ACC112 (cell line): ENCODE data around the gene MIGA2.
A peak's percentile ranks its signal among the peaks of the same experiment; 100 is the strongest.
"Not testable (repeated sequence)": the region's sequence is repeated elsewhere in the genome, so short reads cannot be mapped to it uniquely, and the experiment has no call there.

Source experiments
- H2AFZ ChIP-seq: fragments of 200-600 bp; sonication (generic); one replicate; pipeline ENCODE4 v1.6.0; 2017; ENCODE audit warnings: antibody characterized with exemption, low read length; ENCODE audit not compliant: unreplicated experiment
- H3K27ac ChIP-seq: fragments of 200-600 bp; sonication (generic); 2 replicates; pipeline ENCODE4 v1.5.1; 2014; ENCODE audit warnings: low read depth, mild to moderate bottlenecking, antibody characterized with exemption, low read length, moderate library complexity
- H3K27me3 ChIP-seq: fragments of 200-600 bp; sonication (generic); 2 replicates; pipeline ENCODE4 v1.6.1; 2014; ENCODE audit warnings: mild to moderate bottlenecking, antibody characterized with exemption, low read length, moderate library complexity, mixed read lengths; ENCODE audit not compliant: insufficient read depth
- H3K36me3 ChIP-seq: fragments of 200-600 bp; sonication (generic); 2 replicates; pipeline ENCODE4 v1.6.1; 2016; ENCODE audit warnings: mild to moderate bottlenecking, antibody characterized with exemption, low read length, moderate library complexity, mixed read lengths; ENCODE audit not compliant: insufficient read depth
- H3K4me1 ChIP-seq: fragments of 200-600 bp; sonication (generic); one replicate; pipeline ENCODE4 v1.6.1; 2016; ENCODE audit warnings: low read length, mixed read lengths; ENCODE audit not compliant: insufficient read depth, unreplicated experiment, control insufficient read depth
- H3K4me3 ChIP-seq: fragments of 200-600 bp; sonication (generic); 2 replicates; pipeline ENCODE4 v1.5.1; 2014; ENCODE audit warnings: mild to moderate bottlenecking, low read depth, low read length
- H3K79me2 ChIP-seq: fragments of 200-600 bp; sonication (generic); one replicate; pipeline ENCODE4 v1.6.0; 2016; ENCODE audit warnings: low read length; ENCODE audit not compliant: control insufficient read depth, unreplicated experiment, insufficient read depth

Gene MIGA2

DNA sequence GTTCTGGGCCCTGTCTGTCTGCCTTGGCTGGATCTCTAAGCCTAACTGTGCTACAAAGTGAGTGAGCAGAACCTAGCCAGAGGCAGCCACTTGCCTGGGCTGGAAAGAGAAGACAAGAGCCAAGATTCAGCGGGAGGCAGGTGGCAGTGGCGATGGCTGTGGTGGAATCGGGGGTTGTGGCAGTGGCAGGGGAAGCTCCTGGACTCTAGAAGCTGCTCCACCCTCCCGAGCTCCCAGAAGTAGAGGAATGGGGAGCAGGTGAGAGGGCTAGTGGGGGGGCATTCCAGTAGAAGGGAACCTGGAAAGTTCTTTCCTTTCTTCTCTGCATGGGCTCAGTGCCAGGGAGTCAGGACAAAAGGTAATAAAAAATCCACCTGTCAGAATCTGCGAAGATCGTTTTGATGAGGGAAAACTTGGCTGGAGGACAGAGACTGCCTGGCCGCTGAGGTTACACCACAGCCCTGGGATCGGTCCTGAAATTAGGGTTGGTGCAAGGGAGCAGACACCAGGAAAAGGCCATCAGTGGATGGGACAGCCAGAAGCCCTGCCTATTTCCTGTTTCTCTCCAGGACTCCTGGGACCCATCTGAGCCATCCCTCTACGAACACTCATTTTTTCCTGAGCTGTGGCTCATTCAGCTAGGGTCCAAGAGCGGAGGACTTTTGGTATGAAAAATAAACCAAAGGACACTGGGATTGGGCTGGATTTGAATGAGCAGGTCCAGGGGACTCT is 72.5 kb downstream of the MIGA2 start:
- Histone ChIP-seq H2AFZ (no peak overlapping the region), H3K27ac (no peak overlapping the region)

DNA sequence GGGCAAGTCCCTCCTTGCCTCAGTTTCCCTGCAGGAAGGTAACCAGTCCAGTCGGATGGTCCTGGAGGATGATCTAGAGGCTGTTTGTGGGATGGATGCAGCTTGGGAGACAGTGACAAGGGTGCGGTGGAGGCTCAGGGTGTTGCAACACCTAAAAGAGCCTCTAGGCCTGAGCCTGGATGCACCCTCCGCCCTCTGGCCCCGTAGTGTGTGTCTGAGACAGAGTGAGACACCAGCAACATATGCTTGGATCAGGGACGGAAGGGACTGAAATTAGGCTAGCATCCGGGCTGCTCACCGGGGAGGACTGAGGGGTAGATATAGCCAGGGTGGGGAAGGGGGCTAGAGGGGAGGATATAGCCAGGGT is 73.1 kb downstream of the MIGA2 start:
- no peaks in the 10 kb centered on the region for H3K27me3 ChIP-seq
- peaks cover 38% of the 10 kb centered on the region for H3K79me2 ChIP-seq
- no peaks in the 10 kb centered on the region for H3K36me3 ChIP-seq
- H3K27ac ChIP-seq: no peak overlapping the region
- H3K4me3 ChIP-seq: peak overlapping the region; percentile 100
- peaks cover 9% of the 10 kb centered on the region for H3K4me1 ChIP-seq
- H2AFZ ChIP-seq: no peak overlapping the region

More for the DNA sequence above, 72.5 kb downstream of the MIGA2 start:
- Histone ChIP-seq H3K36me3 (no peaks in the 10 kb centered on the region), H3K4me3 (peak overlapping the region; percentile 100), H3K79me2 (peaks cover 34% of the 10 kb centered on the region), H3K27me3 (no peaks in the 10 kb centered on the region), H3K4me1 (peaks cover 9% of the 10 kb centered on the region)

DNA sequence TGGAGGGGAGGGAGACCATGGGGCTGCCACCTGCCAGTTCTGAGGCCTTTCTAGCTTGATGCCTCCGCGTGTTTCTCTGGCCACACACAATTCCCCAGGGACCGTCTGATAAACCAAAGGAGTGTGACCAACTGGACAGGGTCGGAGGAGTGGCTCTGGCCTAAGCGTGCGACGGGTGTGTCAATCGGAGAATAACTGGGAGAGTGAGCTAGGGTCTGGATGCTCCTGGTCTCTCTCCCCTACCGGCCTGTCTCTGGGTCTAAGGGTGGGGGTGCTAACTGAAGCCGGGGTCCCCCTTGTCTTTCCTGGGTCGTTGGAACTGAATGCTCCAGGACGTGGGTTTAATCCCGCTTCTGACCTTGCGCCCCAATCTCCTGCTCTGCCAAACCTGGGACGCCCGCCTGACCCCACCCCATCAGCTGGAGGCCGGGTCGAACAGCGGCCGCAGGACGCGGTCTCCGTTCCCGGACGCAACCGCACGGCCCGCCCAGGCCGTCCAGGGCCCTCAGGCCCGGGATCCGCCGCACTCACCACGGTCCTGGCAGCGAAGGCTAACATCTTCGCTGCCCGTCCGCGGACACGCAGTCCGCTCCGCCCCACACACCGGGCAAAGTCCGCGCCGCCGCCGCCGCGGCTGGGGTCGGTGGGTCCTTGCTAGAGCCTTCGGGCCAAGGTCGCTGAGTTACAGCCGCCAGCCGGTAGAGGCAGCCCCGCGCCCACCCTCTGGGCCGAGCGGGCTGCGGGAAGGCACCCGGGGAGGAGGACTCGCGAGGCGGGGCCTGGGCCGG is 73.7 kb downstream of the MIGA2 start:
- Histone ChIP-seq H3K27me3 (no peaks in the 10 kb centered on the region), H3K79me2 (peaks cover 42% of the 10 kb centered on the region), H3K36me3 (no peaks in the 10 kb centered on the region), H2AFZ (peak overlapping the region; percentile 99), H3K4me3 (peak overlapping the region; percentile 100), H3K4me1 (peaks cover 9% of the 10 kb centered on the region), H3K27ac (peak overlapping the region; percentile 58; the same call in 1 of the 2 replicates)

DNA sequence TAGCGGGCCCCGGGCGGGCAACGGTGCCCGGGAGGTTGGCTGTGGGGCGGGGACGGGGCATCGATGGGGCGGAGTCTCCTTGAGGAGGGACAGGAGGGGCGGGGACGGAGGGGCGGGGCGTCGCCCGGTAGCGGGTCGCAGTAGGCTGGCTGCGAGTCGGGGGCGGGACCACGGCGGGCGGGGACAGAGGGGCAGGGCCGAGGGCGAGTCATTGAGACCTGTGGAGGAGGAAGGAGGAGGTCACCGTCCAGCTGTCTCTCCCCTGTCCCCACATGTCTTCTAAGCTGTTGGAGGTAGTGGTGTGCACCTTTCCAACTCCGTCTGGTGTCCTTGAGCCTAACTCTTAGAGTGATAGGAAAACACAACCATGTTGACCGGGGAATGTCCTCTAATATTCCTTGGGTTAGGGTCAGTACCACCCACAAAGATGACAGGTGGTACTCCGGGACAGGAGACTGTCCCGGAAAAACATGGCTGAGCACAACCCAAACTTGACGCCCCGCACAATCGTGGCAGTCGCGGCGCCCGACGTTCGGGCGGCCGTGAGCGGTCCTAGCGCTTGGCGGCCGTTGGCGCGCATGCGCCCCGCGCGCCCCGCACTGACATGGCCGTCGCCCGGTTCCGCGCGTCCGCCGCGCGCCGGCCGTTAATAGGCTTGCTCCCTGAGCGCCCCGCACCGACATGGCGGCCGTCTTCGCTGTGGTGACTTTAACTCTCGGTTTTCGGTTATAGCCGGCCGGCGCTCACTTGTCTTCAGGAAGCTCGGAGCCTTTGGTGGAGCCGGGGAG is 74.5 kb downstream of the MIGA2 start, which contains the start of the genes CRAT and PTPA:
Gene CRAT (minus strand): TSS at position 54 of the 788 bp plus-strand sequence. CDS start 284 bp downstream, outside the sequence.
Gene PTPA (plus strand): TSS at position 676 of the 788 bp plus-strand sequence. CDS start 186 bp downstream, outside the sequence.
- H2AFZ ChIP-seq: peak within 1 kb of the TSS; percentile 99
- peak within 1 kb of the TSS; percentile 100 for H3K4me3 ChIP-seq
- H3K79me2 ChIP-seq: peaks cover 48% of the 10 kb centered on the region
- no peaks in the 10 kb centered on the region for H3K27me3 ChIP-seq
- H3K36me3 ChIP-seq: no peaks in the 10 kb centered on the region
- peaks cover 9% of the 10 kb centered on the region for H3K4me1 ChIP-seq
- H3K27ac ChIP-seq: peak within 1 kb of the TSS; percentile 91

DNA sequence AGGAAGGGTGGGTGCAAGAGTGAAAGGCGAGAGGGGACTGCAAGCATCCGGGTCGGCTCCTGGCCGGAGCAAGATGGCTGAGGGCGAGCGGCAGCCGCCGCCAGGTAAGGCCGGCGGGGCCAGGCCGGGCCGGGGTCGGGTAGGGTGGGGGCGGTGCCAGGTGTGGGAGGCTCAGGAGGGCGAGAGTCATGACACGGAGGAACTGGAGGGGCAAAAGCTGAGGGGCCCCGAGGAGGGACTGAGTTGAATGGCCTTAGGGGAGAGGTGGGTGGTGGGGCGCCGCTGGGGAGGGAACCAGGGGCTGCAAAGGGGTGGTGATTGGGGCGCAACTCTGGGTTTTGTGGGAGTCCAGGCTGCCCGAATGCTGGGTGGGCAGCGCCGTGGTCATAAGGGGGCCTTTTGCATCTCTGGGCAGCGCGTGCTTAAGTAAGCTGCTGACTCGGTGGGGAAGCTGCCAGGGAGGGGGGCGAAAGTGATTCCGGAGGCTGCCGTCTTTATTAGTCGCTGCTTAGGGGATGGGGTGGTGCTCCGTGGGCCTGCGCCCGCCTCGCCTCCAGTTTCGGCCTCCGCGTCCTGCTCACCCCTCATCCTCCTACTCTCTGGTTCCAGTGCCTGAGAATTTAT is 75.2 kb downstream of the MIGA2 start:
- H3K4me3 ChIP-seq: peak overlapping the region; percentile 100
- H3K4me1 ChIP-seq: peaks cover 9% of the 10 kb centered on the region
- no peaks in the 10 kb centered on the region for H3K36me3 ChIP-seq
- H3K27ac ChIP-seq: peak overlapping the region; percentile 91
- H3K27me3 ChIP-seq: no peaks in the 10 kb centered on the region
- peak overlapping the region; percentile 95 for H2AFZ ChIP-seq
- H3K79me2 ChIP-seq: peaks cover 49% of the 10 kb centered on the region

DNA sequence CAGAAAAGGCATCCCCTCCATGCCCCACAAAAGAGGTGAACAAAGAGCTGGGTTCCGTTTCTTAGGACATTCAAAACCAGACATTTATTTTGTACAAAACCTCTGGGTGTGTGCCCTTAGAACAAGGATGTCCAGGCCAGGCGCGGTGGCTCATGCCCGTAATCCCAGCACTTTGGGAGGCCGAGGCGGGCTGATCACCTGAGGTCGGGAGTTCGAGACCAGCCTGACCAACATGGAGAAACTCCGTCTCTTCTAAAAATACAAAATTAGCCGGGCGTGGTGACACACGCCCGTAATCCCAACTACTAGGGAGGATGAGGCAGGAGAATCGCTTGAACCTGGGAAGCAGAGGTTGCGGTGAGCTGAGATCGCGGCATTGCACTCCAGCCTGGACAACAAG is 76.1 kb downstream of the MIGA2 start:
- Histone ChIP-seq H3K79me2 (peaks cover 56% of the 10 kb centered on the region), H2AFZ (peak overlapping the region; percentile 8), H3K4me3 (peak overlapping the region; percentile 100)
- not testable (repeated sequence) for H3K27ac ChIP-seq, H3K4me1 ChIP-seq, H3K36me3 ChIP-seq, H3K27me3 ChIP-seq

DNA sequence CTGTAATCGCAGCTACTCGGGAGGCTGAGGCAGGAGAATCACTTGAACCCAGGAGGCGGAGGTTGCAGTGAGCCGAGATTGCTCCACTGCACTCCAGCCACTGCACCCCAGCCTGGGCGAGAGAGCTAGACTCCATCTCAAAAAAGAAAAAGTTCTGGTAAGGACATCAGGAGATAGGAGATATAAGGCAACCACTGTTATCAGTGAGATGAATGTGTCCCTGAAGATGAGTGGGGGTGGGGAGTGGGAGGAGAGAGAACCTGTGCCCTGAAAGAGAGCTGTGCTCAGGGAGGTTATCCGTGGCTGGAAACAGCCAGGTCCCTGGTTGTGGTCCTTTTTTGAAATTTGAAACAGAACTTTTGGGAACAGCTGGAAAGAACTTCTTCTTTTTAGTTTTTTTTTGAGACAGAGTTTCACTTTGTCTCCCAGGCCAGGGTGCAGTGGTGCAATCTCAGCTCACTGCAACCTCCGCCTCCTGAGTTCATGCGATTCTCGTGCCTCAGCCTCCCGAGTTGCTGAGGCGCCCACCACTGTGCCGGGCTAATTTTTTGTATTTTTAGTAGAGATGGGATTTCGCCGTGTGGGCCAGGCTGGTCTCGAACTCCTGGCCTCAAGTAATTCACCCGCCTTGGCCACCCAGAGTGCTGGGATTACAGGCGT is 77.3 kb downstream of the MIGA2 start:
- H3K27ac ChIP-seq: no peak overlapping the region
- H3K36me3 ChIP-seq: no peaks in the 10 kb centered on the region
- peaks cover 8% of the 10 kb centered on the region for H3K4me1 ChIP-seq
- peaks cover 55% of the 10 kb centered on the region for H3K79me2 ChIP-seq
- no peak overlapping the region for H2AFZ ChIP-seq
- H3K4me3 ChIP-seq: no peak overlapping the region
- no peaks in the 10 kb centered on the region for H3K27me3 ChIP-seq

DNA sequence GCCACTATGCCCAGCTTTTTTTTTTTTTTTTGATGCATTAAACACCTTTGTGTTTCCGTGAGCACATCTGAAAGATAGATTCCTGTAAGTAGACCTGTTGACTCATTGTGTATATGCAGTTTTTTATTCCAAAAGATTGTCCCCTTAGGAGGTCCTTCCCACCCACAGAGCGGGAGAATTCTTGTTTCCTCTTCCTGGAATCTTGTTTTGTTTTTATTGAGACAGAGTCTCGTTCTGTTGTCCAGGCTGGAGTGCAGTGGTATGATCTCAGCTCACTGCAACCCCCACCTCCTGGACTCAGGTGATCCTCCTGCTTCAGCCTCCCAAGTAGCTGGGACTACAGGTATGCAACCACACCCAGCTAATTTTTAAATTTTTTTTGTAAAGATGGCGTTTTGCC is 82.4 kb downstream of the MIGA2 start:
- no peak overlapping the region for H2AFZ ChIP-seq
- H3K4me3 ChIP-seq: no peak overlapping the region
- H3K4me1 ChIP-seq: peaks cover 3% of the 10 kb centered on the region
- peaks cover 6% of the 10 kb centered on the region; the same call in 1 of the 2 replicates for H3K36me3 ChIP-seq
- H3K27ac ChIP-seq: no peak overlapping the region
- H3K27me3 ChIP-seq: no peaks in the 10 kb centered on the region
- peaks cover 30% of the 10 kb centered on the region for H3K79me2 ChIP-seq

DNA sequence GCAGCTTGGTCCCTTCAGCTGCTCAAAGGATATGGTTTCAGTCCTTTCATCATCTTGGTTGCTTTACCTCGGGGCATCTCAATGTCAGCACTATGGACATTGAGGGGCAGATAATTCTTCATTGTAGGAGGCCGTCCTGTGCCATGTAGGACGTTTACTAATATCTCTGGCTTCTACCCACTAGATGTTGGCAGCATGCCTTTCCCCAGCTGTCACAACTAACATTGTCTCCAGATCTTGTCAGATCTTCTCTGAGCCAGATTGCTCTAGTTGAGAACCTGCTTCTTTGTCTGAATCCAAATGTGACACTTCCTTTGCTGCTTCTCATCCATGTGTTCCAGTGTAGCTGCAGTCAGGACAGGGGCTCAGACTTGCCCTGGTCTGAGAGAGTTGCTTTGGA is 85.1 kb downstream of the MIGA2 start:
- H2AFZ ChIP-seq: no peak overlapping the region
- H3K4me1 ChIP-seq: peaks cover 18% of the 10 kb centered on the region
- H3K36me3 ChIP-seq: peaks cover 9% of the 10 kb centered on the region; the same call in 1 of the 2 replicates
- H3K27me3 ChIP-seq: no peaks in the 10 kb centered on the region
- peak overlapping the region; percentile 35; the same call in 1 of the 2 replicates for H3K27ac ChIP-seq
- H3K79me2 ChIP-seq: peaks cover 16% of the 10 kb centered on the region
- H3K4me3 ChIP-seq: no peak overlapping the region
